ENCODE results near the gene FAM83F.

The FAM83F gene

GRCh38 chr22:39994566-39995392 is at the start of gene FAM83F:
Gene FAM83F (plus strand): TSS chr22:39994954. CDS start chr22:39995043, 89 bp downstream.
- DNase-seq, result peak; percentile 22

GRCh38 chr22:39946126-39946502 is 48.6 kb upstream of the FAM83F start:
- no peak for DNase-seq

GRCh38 chr22:39946503-39947219 is 48.1 kb upstream of the FAM83F start:
- no peak for DNase-seq

GRCh38 chr22:39947220-39948216 is 47.2 kb upstream of the FAM83F start:
- no peak for DNase-seq

- DNase-seq, result no peak
These were observed 44.6 kb upstream of the FAM83F start for GRCh38 chr22:39949964-39950737.

- peak; percentile 52 for DNase-seq
These were observed 43.0 kb upstream of the FAM83F start for GRCh38 chr22:39951603-39952293.

- no peak for DNase-seq
These were observed 42.4 kb upstream of the FAM83F start for GRCh38 chr22:39952347-39952746.

GRCh38 chr22:39953101-39953500 is 41.7 kb upstream of the FAM83F start:
- no peak for DNase-seq

GRCh38 chr22:39954584-39955055 is 40.1 kb upstream of the FAM83F start:
- no peak for DNase-seq

- DNase-seq, result no peak
These were observed 39.1 kb upstream of the FAM83F start for GRCh38 chr22:39955675-39956074.

- DNase-seq, result no peak
These were observed 37.7 kb upstream of the FAM83F start for GRCh38 chr22:39956932-39957664.

- no peak for DNase-seq
These were observed 36.6 kb upstream of the FAM83F start for GRCh38 chr22:39958009-39958711.

GRCh38 chr22:39958949-39959639 is 35.7 kb upstream of the FAM83F start:
- DNase-seq, result no peak

- no peak for DNase-seq
These were observed 34.9 kb upstream of the FAM83F start, which contains the start of gene TMA7B for GRCh38 chr22:39959640-39960447. Gene TMA7B (plus strand): TSS chr22:39960397. CDS start chr22:39964375, 3,978 bp downstream.

- peak; percentile 75 for DNase-seq
These were observed 33.7 kb upstream of the FAM83F start for GRCh38 chr22:39960791-39961746.

- DNase-seq, result no peak
These were observed 32.7 kb upstream of the FAM83F start for GRCh38 chr22:39962071-39962470.

GRCh38 chr22:39965748-39966147 is 29.0 kb upstream of the FAM83F start:
- DNase-seq, result no peak

Data from CD4-positive, alpha-beta T cell treated with Interleukin-10 for 1 hour (primary cell).